HEK293 (cell line): ENCODE data around the gene SIRPB2.

Experiments
- CTCF ChIA-PET: fragments of 350-600 bp; formaldehyde crosslinking; extraction: SDS; loops from one replicate; lab custom pipeline; 2021; ENCODE audit warnings: antibody characterized with exemption; lab: Yijun Ruan, JAX
- POLR2A ChIA-PET: fragments of 300-600 bp; formaldehyde crosslinking; extraction: SDS; loops from one replicate; lab custom pipeline; 2020; ENCODE audit warnings: antibody characterized with exemption, inconsistent platforms; lab: Yijun Ruan, JAX
- H3K27ac ChIP-seq: fragments of 200-500 bp; sonication (Bioruptor generic); 2 replicates; pipeline ENCODE4 v1.5.1; 2014; ENCODE audit warnings: low read depth, low read length, control low read depth, inconsistent platforms; ENCODE audit errors: extremely low read depth
- H3K36me3 ChIP-seq, 2 experiments: fragments of 200-500 bp in 1 of 2; sonication (Bioruptor generic) in 1 of 2; 1 replicate in 1 of 2; 2 replicates in 1 of 2; pipeline ENCODE4 v1.5.1; 2014 to 2017; ENCODE audit warnings: inconsistent platforms in 2 of 2, low read length in 2 of 2; ENCODE audit not compliant: control insufficient read depth in 2 of 2, insufficient read depth in 1 of 2
- H3K4me1 ChIP-seq: fragments of 200-500 bp; sonication (Bioruptor generic); 2 replicates; pipeline ENCODE4 v1.5.1; 2014; ENCODE audit warnings: mild to moderate bottlenecking, low read length, inconsistent platforms; ENCODE audit not compliant: control insufficient read depth, insufficient read depth
- H3K4me3 ChIP-seq: 2 replicates; pipeline ENCODE4 v1.5.1; 2011; ENCODE audit warnings: low read depth, mild to moderate bottlenecking, control low read depth, low read length, moderate library complexity
- H3K9me3 ChIP-seq: fragments of 200-500 bp; sonication (Bioruptor generic); 2 replicates; pipeline ENCODE4 v1.5.1; 2014; ENCODE audit warnings: low read depth, low read length, inconsistent platforms; ENCODE audit not compliant: control insufficient read depth, insufficient read depth
- AEBP2 ChIP-seq: fragments of 450-650 bp; formaldehyde crosslinking; IDR thresholded peaks from 2 replicates; pipeline ENCODE4 v1.5.1; 2016; ENCODE audit warnings: missing biosample characterization, missing genetic modification characterization, borderline replicate concordance
- KLF9 ChIP-seq: fragments of 450-650 bp; formaldehyde crosslinking; IDR thresholded peaks from 2 replicates; pipeline ENCODE4 v1.5.1; 2016; ENCODE audit warnings: missing biosample characterization, missing genetic modification characterization, low read depth
- ZFP3 ChIP-seq: fragments of 450-650 bp; formaldehyde crosslinking; IDR thresholded peaks from 2 replicates; pipeline ENCODE4 v1.5.1; 2016; ENCODE audit warnings: low read depth, missing biosample characterization, missing genetic modification characterization
- ZNF114 ChIP-seq: fragments of 450-650 bp; formaldehyde crosslinking; IDR thresholded peaks from 2 replicates; pipeline ENCODE4 v1.5.0; 2017; ENCODE audit warnings: missing biosample characterization, missing genetic modification characterization
- ZNF16 ChIP-seq: fragments of 450-650 bp; formaldehyde crosslinking; IDR thresholded peaks from 2 replicates; pipeline ENCODE4 v1.5.1; 2016; ENCODE audit warnings: low read depth, missing biosample characterization, missing genetic modification characterization
- ZNF174 ChIP-seq: fragments of 450-650 bp; formaldehyde crosslinking; IDR thresholded peaks from 2 replicates; pipeline ENCODE4 v1.5.0; 2017; ENCODE audit warnings: missing biosample characterization, mild to moderate bottlenecking, missing genetic modification characterization
- ZNF2 ChIP-seq: fragments of 450-650 bp; formaldehyde crosslinking; IDR thresholded peaks from 2 replicates; pipeline ENCODE4 v1.5.1; 2016; ENCODE audit warnings: missing biosample characterization, missing genetic modification characterization
- ZNF202 ChIP-seq: fragments of 450-650 bp; formaldehyde crosslinking; IDR thresholded peaks from 2 replicates; pipeline ENCODE4 v1.5.1; 2016; ENCODE audit warnings: missing biosample characterization, missing genetic modification characterization, borderline replicate concordance
- ZNF211 ChIP-seq: fragments of 450-650 bp; formaldehyde crosslinking; IDR thresholded peaks from 2 replicates; pipeline ENCODE4 v1.5.1; 2016; ENCODE audit warnings: low read depth, missing biosample characterization, missing genetic modification characterization
- ZNF311 ChIP-seq: fragments of 450-650 bp; formaldehyde crosslinking; IDR thresholded peaks from 2 replicates; pipeline ENCODE4 v1.5.1; 2017; ENCODE audit warnings: missing biosample characterization, missing genetic modification characterization, borderline replicate concordance
- ZNF324 ChIP-seq: fragments of 450-650 bp; formaldehyde crosslinking; IDR thresholded peaks from 2 replicates; pipeline ENCODE4 v1.5.1; 2016; ENCODE audit warnings: missing biosample characterization, missing genetic modification characterization
- ZNF335 ChIP-seq: fragments of 450-650 bp; formaldehyde crosslinking; conservative IDR thresholded peaks from 2 replicates; pipeline ENCODE4 v1.5.1; 2016; ENCODE audit warnings: missing biosample characterization, missing genetic modification characterization
- ZSCAN30 ChIP-seq: fragments of 450-650 bp; IDR thresholded peaks from 2 replicates; pipeline ENCODE4 v1.5.1; 2018; ENCODE audit warnings: missing biosample characterization, mild to moderate bottlenecking, missing genetic modification characterization, moderate library complexity
- TF ChIP-seq, protein P1 (sequence below): IDR thresholded peaks from 2 replicates; pipeline ENCODE4 v1.6.1; 2011; ENCODE audit warnings: mild to moderate bottlenecking, low read depth, low read length, borderline replicate concordance
- TF ChIP-seq, protein P2 (sequence below): fragments of 450-650 bp; formaldehyde crosslinking; IDR thresholded peaks from 2 replicates; pipeline ENCODE4 v1.5.1; 2017; ENCODE audit warnings: missing biosample characterization, missing genetic modification characterization

The SIRPB2 gene

GRCh38 chr20:1538655-1539054, 47.4 kb upstream of the SIRPB2 start:
- Histone ChIP-seq H3K36me3 (no peaks in the 10 kb centered on the region), H3K9me3 (no peaks in the 10 kb centered on the region), H3K27ac (no peak overlapping the region), H3K4me1 (no peaks in the 10 kb centered on the region), H3K4me3 (no peak overlapping the region)
- ChIA-PET CTCF (interaction anchor here (0.9 to 1.4 kb wide), 2 partner anchors 35 to 226 kb away, joined by 4 to 7 read pairs; no protein-coding TSS in a partner anchor), POLR2A (no interaction called here)
- TF ChIP-seq, protein P1, sequence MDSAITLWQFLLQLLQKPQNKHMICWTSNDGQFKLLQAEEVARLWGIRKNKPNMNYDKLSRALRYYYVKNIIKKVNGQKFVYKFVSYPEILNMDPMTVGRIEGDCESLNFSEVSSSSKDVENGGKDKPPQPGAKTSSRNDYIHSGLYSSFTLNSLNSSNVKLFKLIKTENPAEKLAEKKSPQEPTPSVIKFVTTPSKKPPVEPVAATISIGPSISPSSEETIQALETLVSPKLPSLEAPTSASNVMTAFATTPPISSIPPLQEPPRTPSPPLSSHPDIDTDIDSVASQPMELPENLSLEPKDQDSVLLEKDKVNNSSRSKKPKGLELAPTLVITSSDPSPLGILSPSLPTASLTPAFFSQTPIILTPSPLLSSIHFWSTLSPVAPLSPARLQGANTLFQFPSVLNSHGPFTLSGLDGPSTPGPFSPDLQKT: no peak
- no peak for TF ChIP-seq ZNF311 (tag by site-specific recombination)

DNA sequence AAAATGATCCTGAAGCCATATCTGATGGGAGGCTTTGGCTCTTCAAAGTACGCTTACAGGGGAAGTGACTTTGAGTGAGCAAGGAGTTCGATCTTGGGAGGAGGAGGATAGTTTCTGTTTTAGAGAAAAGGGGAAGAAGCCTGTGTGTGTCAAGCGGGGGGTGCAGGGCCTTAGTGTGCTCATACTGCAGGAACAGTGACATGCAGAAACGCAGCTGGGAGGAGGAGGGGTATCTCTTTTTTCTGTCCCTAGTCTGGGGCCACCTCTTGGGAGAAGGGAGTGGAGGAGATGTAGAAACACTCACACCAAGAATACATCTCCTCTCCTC, 46.5 kb upstream of the SIRPB2 start:
- POLR2A ChIA-PET: no interaction called here
- no peak overlapping the region for H3K4me3 ChIP-seq
- H3K4me1 ChIP-seq: no peaks in the 10 kb centered on the region
- no peaks in the 10 kb centered on the region for H3K36me3 ChIP-seq
- CTCF ChIA-PET: interaction anchor here (0.7 to 0.9 kb wide), 2 partner anchors 225 to 310 kb away, joined by 3 to 4 read pairs; no protein-coding TSS in a partner anchor
- H3K9me3 ChIP-seq: no peaks in the 10 kb centered on the region
- TF ChIP-seq ZSCAN30 (tag by site-specific recombination) (no peak), ZNF2 (tag by site-specific recombination) (no peak), ZNF114 (tag by site-specific recombination) (no peak), ZNF211 (no peak), ZNF324 (tag by site-specific recombination) (no peak), ZNF335 (tag by site-specific recombination) (no peak)
- TF ChIP-seq, protein P2, sequence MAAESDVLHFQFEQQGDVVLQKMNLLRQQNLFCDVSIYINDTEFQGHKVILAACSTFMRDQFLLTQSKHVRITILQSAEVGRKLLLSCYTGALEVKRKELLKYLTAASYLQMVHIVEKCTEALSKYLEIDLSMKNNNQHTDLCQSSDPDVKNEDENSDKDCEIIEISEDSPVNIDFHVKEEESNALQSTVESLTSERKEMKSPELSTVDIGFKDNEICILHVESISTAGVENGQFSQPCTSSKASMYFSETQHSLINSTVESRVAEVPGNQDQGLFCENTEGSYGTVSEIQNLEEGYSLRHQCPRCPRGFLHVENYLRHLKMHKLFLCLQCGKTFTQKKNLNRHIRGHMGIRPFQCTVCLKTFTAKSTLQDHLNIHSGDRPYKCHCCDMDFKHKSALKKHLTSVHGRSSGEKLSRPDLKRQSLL (tag by site-specific recombination): no peak
- no peak overlapping the region for H3K27ac ChIP-seq

DNA sequence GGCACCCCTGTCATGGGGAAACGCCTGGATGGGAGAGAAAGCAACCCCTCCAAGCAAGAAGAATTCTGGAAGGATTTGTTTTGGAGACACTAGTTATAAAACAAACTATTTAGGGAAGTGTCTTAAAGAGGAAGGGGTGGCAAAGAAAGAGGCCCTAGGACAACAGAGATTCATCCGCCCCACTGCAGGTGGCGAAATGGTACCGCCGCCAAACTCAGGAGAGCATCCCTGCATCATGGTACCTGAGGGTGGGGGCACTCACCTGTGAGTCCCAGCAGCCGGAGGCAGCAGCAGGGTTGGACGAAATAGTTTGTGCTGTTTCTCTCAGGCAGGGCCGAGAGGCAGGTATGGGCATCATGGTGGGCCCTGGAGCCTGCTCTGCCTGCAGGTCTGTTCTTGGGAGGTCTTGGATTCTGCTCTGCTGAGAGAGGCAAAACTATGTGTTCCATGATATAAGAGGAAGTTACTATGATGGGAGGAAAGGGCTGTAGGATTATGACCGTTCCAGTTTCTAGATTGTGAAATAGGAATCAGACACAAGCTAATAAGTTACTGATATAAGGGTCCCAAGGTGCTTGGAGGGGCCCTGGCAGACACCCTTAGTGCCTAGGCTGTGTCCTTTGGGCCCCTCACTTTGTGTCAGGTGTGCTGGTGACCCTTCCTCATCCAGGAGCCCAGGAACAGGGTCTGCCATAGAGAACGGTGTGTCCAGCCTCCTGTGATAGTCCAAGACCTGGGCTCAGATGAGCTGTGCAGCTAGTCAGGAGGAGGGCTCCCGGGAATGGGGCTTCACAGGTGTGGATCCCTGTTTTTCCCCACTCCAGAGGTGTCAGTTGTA, 45.9 kb upstream of the SIRPB2 start:
- no peaks in the 10 kb centered on the region for H3K9me3 ChIP-seq
- no peaks in the 10 kb centered on the region for H3K4me1 ChIP-seq
- H3K4me3 ChIP-seq: no peak overlapping the region
- H3K27ac ChIP-seq: no peak overlapping the region
- ChIA-PET POLR2A (no interaction called here), CTCF (interaction anchor here (0.7 kb wide), 1 partner anchor 311 kb away, joined by 3 read pairs; no protein-coding TSS in a partner anchor)
- H3K36me3 ChIP-seq: no peaks in the 10 kb centered on the region
- TF ChIP-seq AEBP2 (no peak), ZNF174 (no peak), KLF9 (tag by site-specific recombination) (no peak), ZFP3 (no peak), ZNF202 (no peak), ZNF16 (tag by site-specific recombination) (no peak)
